GM12864 (cell line): ENCODE measurements around the gene MGMT.

Experiments used
- DNase-seq: peaks from one replicate; pipeline ENCODE4 v3.0.0-alpha.2; 2011; ENCODE audit warnings: low read depth
- H3K4me3 ChIP-seq: 2 replicates; pipeline ENCODE4 v1.5.1; 2011; ENCODE audit warnings: mild to moderate bottlenecking, low read depth, low read length, control low read depth
- CTCF ChIP-seq: IDR thresholded peaks from 2 replicates; pipeline ENCODE4 v1.5.1; 2011; ENCODE audit warnings: low read depth, mild to moderate bottlenecking, moderate library complexity, low read length, control low read depth, inconsistent platforms; ENCODE audit errors: missing control alignments

MGMT gene

GRCh38 chr10:129695671-129696070 is 228.6 kb downstream of the MGMT start:
- no peak for TF ChIP-seq CTCF
- H3K4me3 ChIP-seq = no peak overlapping the region
- DNase-seq = no peak

- no peak for DNase-seq
- TF ChIP-seq CTCF = no peak
- no peak overlapping the region for H3K4me3 ChIP-seq
Measured at GRCh38 chr10:129696636-129697035, 229.6 kb downstream of the MGMT start.

- DNase-seq = no peak
- H3K4me3 ChIP-seq = no peak overlapping the region
- no peak for TF ChIP-seq CTCF
Measured at GRCh38 chr10:129697463-129698247, 230.6 kb downstream of the MGMT start.

GRCh38 chr10:129699722-129700340 is 232.8 kb downstream of the MGMT start:
- DNase-seq = no peak

GRCh38 chr10:129702605-129703004 is 235.6 kb downstream of the MGMT start:
- TF ChIP-seq CTCF = no peak
- no peak for DNase-seq
- no peak overlapping the region for H3K4me3 ChIP-seq

More at GRCh38 chr10:129699722-129700340, 232.8 kb downstream of the MGMT start:
- no peak for TF ChIP-seq CTCF
- H3K4me3 ChIP-seq = no peak overlapping the region

GRCh38 chr10:129703287-129704137 is 236.5 kb downstream of the MGMT start:
- TF ChIP-seq CTCF = no peak
- DNase-seq = no peak

More at GRCh38 chr10:129703287-129704137, 236.5 kb downstream of the MGMT start:
- H3K4me3 ChIP-seq = no peak overlapping the region
